Stomach smooth muscle (tissue), 2 donors: ENCODE results near the gene CEP290.

Experiments used
- H3K27ac ChIP-seq: one replicate; pipeline ENCODE4 v1.7.0; 2013; ENCODE audit warnings: mild to moderate bottlenecking, low read length, inconsistent platforms
- H3K27me3 ChIP-seq, 2 donors: one replicate each; pipeline ENCODE4 v1.7.0; 2013; ENCODE audit warnings: low read length in 2 of 2; ENCODE audit not compliant: insufficient read depth in 2 of 2, control insufficient read depth in 1 of 2
- H3K36me3 ChIP-seq, 2 donors: one replicate each; pipeline ENCODE4 v1.7.0; 2013; ENCODE audit warnings: low read length in 2 of 2; ENCODE audit not compliant: control insufficient read depth in 2 of 2, insufficient read depth in 2 of 2
- H3K4me1 ChIP-seq: one replicate; pipeline ENCODE4 v1.7.0; 2013; ENCODE audit warnings: low read length; ENCODE audit not compliant: control insufficient read depth, insufficient read depth
- H3K4me3 ChIP-seq, 2 donors: one replicate each; pipeline ENCODE4 v1.7.0; 2013; ENCODE audit warnings: low read length in 2 of 2
- H3K9ac ChIP-seq, 2 donors: one replicate each; pipeline ENCODE4 v1.7.0; 2013; ENCODE audit warnings: low read length in 2 of 2, mild to moderate bottlenecking in 1 of 2
- H3K9me3 ChIP-seq, 2 donors: one replicate each; pipeline ENCODE4 v1.7.0; 2013; ENCODE audit warnings: low read length in 2 of 2; ENCODE audit not compliant: control insufficient read depth in 2 of 2
- donor health status: healthy.
- donor health status: Pancreatic carcinoma.

CEP290 gene

DNA sequence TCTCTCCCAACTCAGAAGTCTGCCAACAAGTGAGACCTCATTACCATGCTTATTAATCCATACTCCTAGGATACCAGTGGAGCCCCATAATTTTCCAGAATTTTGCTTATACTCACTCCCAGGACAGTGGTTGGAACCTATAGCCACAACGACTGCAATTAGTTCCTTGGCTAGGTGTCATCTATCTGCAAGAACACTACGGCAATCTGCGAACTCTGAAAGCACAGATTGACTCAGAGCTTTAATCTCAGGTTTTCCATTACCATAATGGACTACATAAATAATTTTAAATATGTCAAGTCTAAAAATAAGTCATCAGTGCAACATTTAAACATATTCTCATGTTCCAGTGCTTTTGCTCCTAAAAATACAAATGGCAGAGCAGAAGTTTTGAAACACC, 33.7 kb upstream of the CEP290 start:
- Histone ChIP-seq H3K4me1 (no peaks in the 10 kb centered on the region), H3K27ac (no peak overlapping the region), H3K9me3 (no peaks in the 10 kb centered on the region)

DNA sequence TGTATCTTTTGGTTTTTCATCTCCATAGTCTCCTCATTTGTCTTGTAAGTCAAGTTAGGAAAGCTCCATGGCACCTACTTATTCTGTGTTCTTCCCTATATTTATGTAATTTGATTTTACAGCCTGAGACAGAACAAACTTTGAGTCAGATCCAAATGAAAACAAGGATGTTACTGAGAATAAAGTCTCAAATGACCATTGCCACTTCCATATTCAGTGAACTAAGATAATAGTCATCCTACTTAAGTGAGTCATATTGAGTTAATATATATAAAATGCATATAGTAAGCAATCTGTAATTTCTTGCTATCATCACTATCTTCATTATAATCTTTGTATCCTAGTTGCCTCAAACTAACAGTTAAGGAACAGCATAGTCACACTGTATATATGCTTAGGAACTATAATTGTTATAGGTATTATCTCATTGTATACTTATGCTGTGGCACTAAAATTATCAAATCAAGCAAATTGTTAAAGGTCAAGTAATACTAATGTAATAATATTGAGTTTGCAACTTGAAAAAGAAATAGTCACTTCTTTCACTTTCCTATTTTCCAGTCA, 31.0 kb upstream of the CEP290 start:
- H3K27me3 ChIP-seq, result no peaks in the 10 kb centered on the region
- no peak overlapping the region for H3K4me3 ChIP-seq
- H3K27ac ChIP-seq, result no peak overlapping the region
- H3K36me3 ChIP-seq, result peaks cover 4 to 8% of the 10 kb centered on the region in 2 donors
- no peaks in the 10 kb centered on the region for H3K4me1 ChIP-seq
- H3K9me3 ChIP-seq, result no peaks in the 10 kb centered on the region
- H3K9ac ChIP-seq, result no peak overlapping the region

More for the DNA sequence above, 33.7 kb upstream of the CEP290 start:
- H3K27me3 ChIP-seq, result no peaks in the 10 kb centered on the region
- no peak overlapping the region for H3K4me3 ChIP-seq
- H3K9ac ChIP-seq, result no peak overlapping the region
- peaks cover 12 to 13% of the 10 kb centered on the region in 2 donors for H3K36me3 ChIP-seq

DNA sequence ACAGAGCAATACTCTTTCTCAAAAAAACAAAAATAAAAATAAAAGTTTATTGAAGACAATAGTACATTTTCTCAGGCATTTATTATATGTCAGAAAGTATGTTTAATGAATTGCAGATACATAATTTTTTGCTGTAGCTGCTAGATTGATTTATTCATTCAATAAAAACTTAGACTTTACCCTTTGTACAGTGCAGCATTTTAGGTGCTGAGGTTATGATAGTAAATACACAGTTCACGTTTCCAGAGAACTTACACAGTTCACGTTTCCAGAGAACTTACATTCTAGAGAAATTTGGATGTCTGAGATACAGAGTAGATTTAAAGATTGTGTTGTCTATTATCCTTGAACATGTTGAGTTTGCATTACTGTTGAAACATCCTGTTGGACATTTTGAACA, 25.5 kb upstream of the CEP290 start:
- Histone ChIP-seq H3K9ac (no peak overlapping the region), H3K27ac (no peak overlapping the region), H3K9me3 (no peaks in the 10 kb centered on the region), H3K4me3 (no peak overlapping the region), H3K27me3 (no peaks in the 10 kb centered on the region), H3K4me1 (no peaks in the 10 kb centered on the region), H3K36me3 (peaks cover 7% of the 10 kb centered on the region in 2 donors)

DNA sequence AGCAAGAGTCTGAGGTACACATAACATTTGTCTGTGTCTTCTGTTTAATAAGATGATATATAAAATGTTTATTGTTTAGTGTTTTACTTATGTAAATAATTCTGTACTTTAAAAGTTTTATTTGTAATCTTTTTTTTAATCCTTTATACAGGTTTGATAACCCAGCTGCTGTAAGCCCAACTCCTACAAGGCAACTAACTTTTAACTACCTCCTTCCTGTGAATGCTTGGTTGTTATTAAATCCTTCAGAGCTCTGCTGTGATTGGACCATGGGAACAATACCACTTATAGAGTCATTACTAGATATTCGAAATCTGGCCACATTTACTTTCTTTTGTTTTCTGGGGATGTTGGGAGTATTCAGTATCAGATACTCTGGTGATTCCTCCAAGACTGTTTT, 24.3 kb upstream of the CEP290 start:
- Histone ChIP-seq H3K27ac (no peak overlapping the region), H3K36me3 (peaks cover 7% of the 10 kb centered on the region in 2 donors), H3K4me3 (no peak overlapping the region), H3K27me3 (no peaks in the 10 kb centered on the region), H3K9ac (no peak overlapping the region), H3K4me1 (no peaks in the 10 kb centered on the region), H3K9me3 (no peaks in the 10 kb centered on the region)

DNA sequence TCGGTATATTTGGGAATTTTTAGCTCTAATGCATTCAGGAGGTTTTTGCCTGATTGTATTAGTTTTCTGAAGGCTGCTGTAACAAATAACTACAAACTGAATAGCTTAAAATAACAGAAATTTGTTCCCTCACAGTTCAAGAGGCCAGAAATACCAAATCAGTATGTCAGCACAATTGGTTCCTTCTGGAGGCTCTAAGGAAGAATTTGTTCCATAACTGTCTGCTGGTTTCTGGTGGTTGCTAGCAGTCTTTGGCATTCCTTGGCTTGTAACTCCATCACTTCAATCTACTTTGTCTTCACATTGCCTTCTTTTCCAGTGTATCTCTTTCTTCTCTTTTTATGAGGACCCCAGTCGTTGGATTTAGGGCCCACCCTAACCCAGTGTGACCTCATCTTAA, 21.5 kb upstream of the CEP290 start:
- H3K27me3 ChIP-seq, result no peaks in the 10 kb centered on the region
- no peak overlapping the region for H3K9ac ChIP-seq
- H3K4me3 ChIP-seq, result no peak overlapping the region
- no peaks in the 10 kb centered on the region for H3K9me3 ChIP-seq
- H3K27ac ChIP-seq, result no peak overlapping the region
- peaks cover 7% of the 10 kb centered on the region in 2 donors for H3K36me3 ChIP-seq
- no peaks in the 10 kb centered on the region for H3K4me1 ChIP-seq

DNA sequence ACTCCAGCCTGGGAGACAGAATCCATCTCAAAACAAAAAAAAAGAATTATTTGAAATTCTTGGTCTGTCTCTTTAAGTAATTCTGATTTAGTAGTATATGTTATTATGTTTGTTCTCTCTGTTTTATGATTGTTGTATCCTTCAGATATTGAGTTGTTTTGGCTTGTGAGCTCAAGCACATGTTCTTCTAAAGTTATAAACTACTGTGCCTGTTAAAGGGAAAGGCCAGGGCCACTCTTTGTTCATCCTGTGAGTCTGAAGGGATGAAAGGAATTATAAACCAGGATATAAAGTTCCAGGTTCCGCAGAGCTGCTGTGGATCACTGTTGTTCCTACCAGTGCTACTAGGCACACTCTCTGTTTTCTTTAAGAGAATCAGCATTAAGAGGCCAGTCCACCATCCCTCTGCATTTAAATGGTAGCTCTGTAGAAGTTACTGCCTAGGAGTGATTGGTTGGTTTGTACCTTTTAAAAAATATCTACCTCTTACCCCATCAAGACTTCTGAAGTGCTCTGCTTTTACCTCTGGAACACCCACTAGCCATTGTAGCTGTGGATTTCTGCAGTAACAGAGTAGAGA, 14.3 kb upstream of the CEP290 start:
- Histone ChIP-seq H3K9me3 (no peaks in the 10 kb centered on the region), H3K4me3 (no peak overlapping the region), H3K27me3 (no peaks in the 10 kb centered on the region), H3K36me3 (peaks cover 0 to 3% of the 10 kb centered on the region in 2 donors), H3K27ac (no peak overlapping the region), H3K9ac (no peak overlapping the region), H3K4me1 (no peaks in the 10 kb centered on the region)

DNA sequence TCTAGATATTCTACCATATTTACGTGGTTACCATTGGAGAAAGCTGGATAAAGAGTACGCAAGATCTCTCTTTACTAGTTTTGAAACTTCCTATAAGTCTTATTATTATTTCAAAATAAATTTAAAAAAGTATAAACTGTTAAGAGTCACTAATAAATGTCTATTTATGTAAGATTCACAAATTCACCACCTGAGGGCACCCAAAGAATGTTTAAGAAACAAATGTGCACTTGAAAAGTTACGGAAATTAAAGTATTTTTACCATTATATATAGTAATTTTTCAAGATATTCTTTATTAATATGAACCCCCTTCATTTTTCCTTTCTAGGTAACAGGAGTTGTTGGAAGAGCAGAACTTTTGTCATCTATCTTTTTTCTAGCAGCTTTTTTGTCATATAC, 12.1 kb upstream of the CEP290 start:
- Histone ChIP-seq H3K4me3 (no peak overlapping the region), H3K9ac (no peak overlapping the region), H3K9me3 (no peaks in the 10 kb centered on the region), H3K36me3 (no peaks in the 10 kb centered on the region), H3K4me1 (no peaks in the 10 kb centered on the region), H3K27ac (no peak overlapping the region), H3K27me3 (no peaks in the 10 kb centered on the region)

DNA sequence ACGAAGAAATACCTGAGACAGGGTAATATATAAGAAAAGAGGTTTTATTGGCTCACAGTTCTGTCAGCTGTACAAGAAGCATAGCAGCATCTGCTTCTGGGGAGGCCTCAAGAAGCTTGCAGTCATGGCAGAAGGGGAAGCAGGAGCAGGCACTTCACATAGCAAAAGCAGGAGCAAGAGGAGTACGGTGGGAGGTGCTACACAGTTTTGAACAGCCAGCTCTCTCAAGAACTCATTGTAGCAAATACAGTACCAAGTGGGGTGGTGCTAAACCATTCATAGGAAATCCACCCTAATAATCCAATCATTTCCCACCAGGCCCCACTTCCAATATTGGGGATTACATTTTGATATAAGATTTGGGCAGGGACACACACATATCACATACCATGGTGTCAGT, 8.2 kb upstream of the CEP290 start:
- Histone ChIP-seq H3K4me1 (no peaks in the 10 kb centered on the region), H3K27ac (no peak overlapping the region), H3K4me3 (no peak overlapping the region), H3K9ac (no peak overlapping the region), H3K27me3 (no peaks in the 10 kb centered on the region), H3K9me3 (no peaks in the 10 kb centered on the region), H3K36me3 (no peaks in the 10 kb centered on the region)

DNA sequence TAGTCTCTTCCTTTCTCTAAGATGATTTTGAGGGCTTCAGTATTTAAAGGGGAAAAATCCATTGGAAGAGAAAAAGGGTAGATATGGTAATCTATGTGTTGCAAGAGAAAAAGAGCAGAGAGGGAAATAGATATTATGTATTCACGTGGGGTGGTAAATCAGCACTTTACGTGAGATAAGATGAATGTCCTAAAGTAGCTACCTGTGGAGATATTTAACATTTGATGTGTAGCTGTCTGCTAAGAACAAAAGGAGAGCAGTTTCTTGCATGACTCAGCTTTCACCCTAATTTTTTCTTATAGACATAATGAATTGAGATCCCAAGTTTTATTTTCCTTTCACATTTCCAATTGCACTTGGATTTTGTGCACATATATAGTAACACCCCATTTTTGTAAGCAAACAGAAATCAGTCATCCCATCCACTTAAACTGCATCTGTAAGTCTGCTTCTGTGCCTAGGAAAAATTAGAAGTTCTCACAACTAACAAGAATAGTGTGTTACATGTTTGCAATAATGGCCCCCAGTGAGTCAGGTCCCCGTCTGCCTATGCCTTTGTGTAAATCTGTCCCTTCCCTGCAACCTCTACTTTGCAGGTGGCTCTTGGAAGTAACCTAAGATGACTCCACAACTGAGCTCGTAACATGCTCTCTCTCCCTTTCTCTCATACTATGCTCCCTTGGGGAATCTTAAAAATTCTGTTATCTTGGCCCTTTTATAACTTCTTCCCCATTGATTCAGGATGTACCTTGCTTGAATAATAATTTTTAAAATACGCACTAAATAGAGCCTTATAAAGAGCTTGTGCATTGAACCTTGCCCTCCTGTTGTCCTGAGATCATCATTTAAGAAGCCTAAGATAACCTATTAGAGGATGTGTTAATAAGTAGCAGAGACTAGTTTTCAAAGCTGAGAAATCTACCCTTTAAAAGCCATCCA, 3.9 kb upstream of the CEP290 start:
- Histone ChIP-seq H3K9ac (no peak overlapping the region), H3K27ac (no peak overlapping the region), H3K27me3 (no peaks in the 10 kb centered on the region), H3K4me3 (no peak overlapping the region), H3K4me1 (peaks cover 8% of the 10 kb centered on the region), H3K9me3 (no peaks in the 10 kb centered on the region), H3K36me3 (no peaks in the 10 kb centered on the region)

DNA sequence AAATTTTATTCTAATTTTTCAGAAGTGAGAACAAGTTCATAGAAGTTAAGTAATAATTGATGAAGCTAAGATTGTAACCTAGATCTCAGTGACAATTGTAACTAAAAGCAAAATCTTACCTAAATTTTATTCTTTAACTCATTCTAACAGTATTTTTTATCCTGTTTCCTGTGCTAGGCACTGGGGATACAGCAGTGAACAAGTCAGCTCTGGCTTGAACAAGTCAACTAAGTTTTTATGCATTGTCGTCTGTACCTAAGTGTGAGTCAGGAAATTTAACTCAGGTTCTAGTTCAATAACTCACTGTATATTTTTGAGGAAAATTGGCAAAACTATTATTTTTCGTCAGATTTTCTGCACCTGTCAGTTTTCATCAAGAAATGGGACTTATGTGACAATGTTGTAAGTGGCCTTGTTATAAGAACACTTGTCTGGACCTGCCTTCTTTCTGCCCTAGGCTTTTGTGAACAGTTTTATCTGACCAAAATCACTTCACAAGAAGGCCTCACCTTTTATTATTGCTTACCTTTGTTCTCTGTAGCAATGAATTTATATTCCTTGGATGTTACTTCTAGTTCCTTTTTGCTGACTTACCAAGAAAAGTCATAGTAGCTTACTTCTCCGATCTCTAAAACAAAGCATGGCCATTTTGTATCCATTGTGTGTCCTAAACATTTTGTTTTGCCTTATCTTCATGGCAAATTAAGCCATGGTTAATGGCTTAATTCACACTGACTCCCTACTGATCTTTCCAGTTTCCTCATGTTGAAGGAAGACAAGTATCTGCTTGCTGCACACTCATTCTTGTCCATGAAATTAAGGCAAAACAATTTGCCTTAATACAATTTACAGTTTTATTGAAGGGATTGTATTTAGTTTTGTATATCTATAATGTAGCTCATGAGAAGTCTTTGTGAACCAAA, 2.9 kb upstream of the CEP290 start:
- H3K4me3 ChIP-seq, result no peak overlapping the region
- H3K9me3 ChIP-seq, result no peaks in the 10 kb centered on the region
- H3K27ac ChIP-seq, result no peak overlapping the region
- peaks cover 8% of the 10 kb centered on the region for H3K4me1 ChIP-seq
- H3K36me3 ChIP-seq, result no peaks in the 10 kb centered on the region
- no peaks in the 10 kb centered on the region for H3K27me3 ChIP-seq
- no peak overlapping the region for H3K9ac ChIP-seq
